OCI-LY1 (cell line): Measurements from ENCODE around the gene UBAC1.

Experiments used
- CTCF ChIP-seq: fragments of 200-600 bp; sonication (generic), shearing (Covaris generic); IDR thresholded peaks from 2 replicates; pipeline ENCODE4 v1.5.1; 2017; ENCODE audit warnings: mild to moderate bottlenecking, antibody characterized with exemption, low read length, moderate library complexity, mixed read lengths
- EZH2 ChIP-seq: fragments of 200-600 bp; sonication (generic), shearing (Covaris generic); IDR thresholded peaks from 2 replicates; pipeline ENCODE4 v1.8.0; 2017; ENCODE audit warnings: borderline replicate concordance, mixed run types, mild to moderate bottlenecking, antibody characterized with exemption, low read length, moderate library complexity, mixed read lengths

GRCh38 chr9:135906291-135907005, 54.7 kb downstream of the UBAC1 start:
- TF ChIP-seq CTCF (no peak), EZH2 (no peak)
